ENCODE results near the gene RAD21L1. TPM values are rescaled to one million over a fixed set of nuclear protein-coding genes. Genes with fewer than 3 reads are reported as not detected.

Gene RAD21L1
- total RNA-seq, 1 donor from 2014 or later = not detected

DNA sequence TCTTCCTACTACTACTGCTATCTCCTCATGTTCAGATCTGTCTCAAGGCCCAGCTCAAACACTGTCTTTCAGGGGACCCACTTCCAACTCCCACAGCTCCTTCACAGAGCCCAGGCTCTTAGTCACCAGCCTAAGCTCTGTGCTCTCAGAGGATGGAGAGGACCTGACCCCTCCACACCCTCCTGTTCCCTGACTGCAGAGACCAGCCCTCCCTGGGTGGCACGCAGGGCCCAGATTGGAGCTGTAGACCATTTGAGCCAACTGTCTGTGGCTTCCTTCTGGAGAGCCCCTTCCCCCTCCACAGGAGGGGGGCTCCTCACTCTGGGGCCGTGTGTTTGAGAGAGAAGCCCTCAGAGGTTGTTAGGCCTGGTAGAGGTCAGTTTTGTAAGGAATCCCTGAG is 50.1 kb downstream of the RAD21L1 start:
- Histone ChIP-seq H3K4me1 (ENCODE audit: control insufficient read depth in 3 of 3, insufficient read depth in 3 of 3, low read length in 3 of 3) (peaks cover 10 to 22% (median 11%) of the 10 kb centered on the region in 3 donors), H3K9ac (ENCODE audit: low read depth in 1 of 3, low read length in 3 of 3) (no peak overlapping the region), H3K27me3 (ENCODE audit: control insufficient read depth in 3 of 3, insufficient read depth in 3 of 3, low read length in 3 of 3) (no peaks in the 10 kb centered on the region), H3K36me3 (ENCODE audit: control insufficient read depth in 3 of 3, insufficient read depth in 3 of 3, low read length in 3 of 3) (no peaks in the 10 kb centered on the region), H3K27ac (ENCODE audit: low read depth, low read length) (no peak overlapping the region), H3K9me3 (ENCODE audit: control insufficient read depth in 3 of 3, low read length in 3 of 3) (no peaks in the 10 kb centered on the region), H3K4me3 (ENCODE audit: low read length in 3 of 3) (no peak overlapping the region)

DNA sequence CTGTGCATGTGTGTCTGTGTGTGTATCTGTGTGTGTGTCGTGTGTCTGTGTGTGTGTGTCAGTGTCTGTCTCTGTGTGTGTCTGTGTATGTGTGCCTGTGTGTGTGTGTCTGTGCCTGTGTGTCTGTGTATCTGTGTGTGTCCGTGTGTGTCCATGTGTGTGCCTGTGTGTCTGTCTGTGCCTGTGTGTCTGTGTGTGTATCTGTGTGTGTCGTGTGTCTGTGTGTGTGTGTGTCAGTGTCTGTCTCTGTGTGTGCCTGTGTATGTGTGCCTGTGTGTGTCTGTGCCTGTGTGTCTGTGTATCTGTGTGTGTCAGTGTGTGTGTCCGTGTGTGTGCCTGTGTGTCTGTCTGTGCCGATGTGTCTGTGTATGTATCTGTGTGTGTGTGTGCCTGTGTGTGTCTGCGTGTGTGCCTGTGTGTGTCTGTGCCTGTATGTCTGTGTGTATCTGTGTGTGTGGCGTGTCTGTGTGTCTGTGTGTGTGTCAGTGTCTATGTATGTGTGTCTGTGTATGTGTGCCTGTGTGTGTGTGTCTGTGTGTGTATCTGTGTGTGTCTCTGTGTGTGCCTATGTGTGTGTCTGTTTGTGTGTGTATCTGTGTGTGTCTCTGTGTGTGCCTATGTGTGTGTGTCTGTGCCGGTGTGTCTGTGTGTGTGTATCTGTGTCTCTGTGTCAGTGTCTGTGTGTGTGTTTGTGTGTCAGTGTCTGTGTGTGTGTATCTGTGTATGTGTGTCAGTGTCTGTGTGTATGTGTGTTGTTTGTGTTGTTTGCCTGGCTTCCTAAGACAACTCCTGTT is 51.9 kb downstream of the RAD21L1 start:
- Histone ChIP-seq H3K9me3 (ENCODE audit: control insufficient read depth in 3 of 3, low read length in 3 of 3) (no peaks in the 10 kb centered on the region), H3K27me3 (ENCODE audit: control insufficient read depth in 3 of 3, insufficient read depth in 3 of 3, low read length in 3 of 3) (no peaks in the 10 kb centered on the region), H3K27ac (ENCODE audit: low read depth, low read length) (no peak overlapping the region)

DNA sequence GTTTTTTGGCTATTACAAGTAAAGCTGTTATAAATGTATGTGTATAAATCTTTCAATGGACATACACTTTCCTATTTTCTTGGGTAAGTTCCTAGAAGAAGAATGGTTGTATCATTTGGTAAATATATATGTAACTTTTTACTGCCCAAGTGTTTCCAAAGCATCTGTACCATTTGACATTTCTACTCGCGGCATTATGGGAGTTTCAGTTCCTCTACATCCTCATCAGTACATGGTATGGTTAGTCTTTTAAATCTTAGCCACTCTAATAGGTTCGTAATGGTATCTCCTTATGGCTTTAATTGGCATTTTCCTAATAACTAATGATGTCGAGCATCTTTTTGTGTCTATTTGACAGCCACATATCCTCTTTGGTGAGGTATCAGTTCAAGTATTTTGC is 53.1 kb downstream of the RAD21L1 start:
- Histone ChIP-seq H3K36me3 (ENCODE audit: control insufficient read depth in 3 of 3, insufficient read depth in 3 of 3, low read length in 3 of 3) (no peaks in the 10 kb centered on the region), H3K9me3 (ENCODE audit: control insufficient read depth in 3 of 3, low read length in 3 of 3) (no peaks in the 10 kb centered on the region), H3K27ac (ENCODE audit: low read depth, low read length) (no peak overlapping the region), H3K4me1 (ENCODE audit: control insufficient read depth in 3 of 3, insufficient read depth in 3 of 3, low read length in 3 of 3) (peaks cover 20 to 33% (median 21%) of the 10 kb centered on the region in 3 donors), H3K4me3 (ENCODE audit: low read length in 3 of 3) (no peak overlapping the region), H3K27me3 (ENCODE audit: control insufficient read depth in 3 of 3, insufficient read depth in 3 of 3, low read length in 3 of 3) (no peaks in the 10 kb centered on the region), H3K9ac (ENCODE audit: low read depth in 1 of 3, low read length in 3 of 3) (no peak overlapping the region)

More for the DNA sequence above, 51.9 kb downstream of the RAD21L1 start:
- Histone ChIP-seq H3K36me3 (ENCODE audit: control insufficient read depth in 3 of 3, insufficient read depth in 3 of 3, low read length in 3 of 3) (no peaks in the 10 kb centered on the region), H3K4me3 (ENCODE audit: low read length in 3 of 3) (no peak overlapping the region), H3K4me1 (ENCODE audit: control insufficient read depth in 3 of 3, insufficient read depth in 3 of 3, low read length in 3 of 3) (peaks cover 20 to 33% (median 21%) of the 10 kb centered on the region in 3 donors), H3K9ac (ENCODE audit: low read depth in 1 of 3, low read length in 3 of 3) (no peak overlapping the region)

DNA sequence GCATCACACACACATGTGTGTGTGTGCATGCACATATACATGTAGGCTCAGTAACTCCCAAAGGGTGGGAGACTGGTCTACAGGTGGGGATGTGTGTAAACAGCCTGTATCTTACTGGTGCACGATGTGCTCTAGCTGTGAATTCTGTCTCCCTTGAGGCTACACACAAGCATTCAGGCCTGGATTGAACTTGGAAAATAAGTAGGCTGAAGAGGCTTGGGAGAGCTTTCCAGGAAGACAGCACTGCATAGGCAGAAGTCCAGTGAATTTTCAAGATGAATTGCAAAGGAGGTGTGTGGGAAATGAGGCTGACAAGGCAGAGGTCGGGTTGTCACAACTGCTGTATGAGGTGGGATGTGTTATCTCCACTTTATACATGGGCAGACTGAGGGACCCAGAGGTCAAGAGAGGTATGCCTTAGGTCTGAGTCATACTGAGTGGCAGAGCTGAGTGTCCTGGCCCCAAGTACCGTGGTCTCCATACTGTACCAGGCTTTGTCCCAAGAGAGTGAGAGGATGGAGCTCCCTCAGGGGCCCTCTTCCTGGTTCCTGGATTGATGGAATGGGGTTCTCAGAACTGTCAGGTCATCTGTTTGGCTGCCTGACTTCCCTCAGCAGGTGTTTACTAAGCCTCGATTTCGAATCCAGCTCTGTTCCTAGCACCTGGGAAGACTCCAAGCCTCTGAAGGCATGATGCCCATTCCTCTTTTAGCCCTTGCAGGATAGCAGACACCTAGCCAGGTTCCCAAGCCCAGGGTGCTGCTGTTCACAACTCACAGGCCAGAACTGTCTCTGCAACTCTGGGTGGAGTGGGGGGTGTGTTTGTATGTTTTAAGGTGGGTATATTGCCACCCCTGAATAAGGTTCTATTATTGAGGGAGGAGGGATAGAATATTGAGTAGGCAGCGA is 54.6 kb downstream of the RAD21L1 start:
- Histone ChIP-seq H3K27ac (ENCODE audit: low read depth, low read length) (peak overlapping the region; percentile 63), H3K9ac (ENCODE audit: low read depth in 1 of 3, low read length in 3 of 3) (no peak overlapping the region), H3K9me3 (ENCODE audit: control insufficient read depth in 3 of 3, low read length in 3 of 3) (no peaks in the 10 kb centered on the region), H3K27me3 (ENCODE audit: control insufficient read depth in 3 of 3, insufficient read depth in 3 of 3, low read length in 3 of 3) (no peaks in the 10 kb centered on the region), H3K4me3 (ENCODE audit: low read length in 3 of 3) (no peak overlapping the region), H3K36me3 (ENCODE audit: control insufficient read depth in 3 of 3, insufficient read depth in 3 of 3, low read length in 3 of 3) (no peaks in the 10 kb centered on the region), H3K4me1 (ENCODE audit: control insufficient read depth in 3 of 3, insufficient read depth in 3 of 3, low read length in 3 of 3) (peaks cover 20 to 28% (median 21%) of the 10 kb centered on the region in 3 donors)

DNA sequence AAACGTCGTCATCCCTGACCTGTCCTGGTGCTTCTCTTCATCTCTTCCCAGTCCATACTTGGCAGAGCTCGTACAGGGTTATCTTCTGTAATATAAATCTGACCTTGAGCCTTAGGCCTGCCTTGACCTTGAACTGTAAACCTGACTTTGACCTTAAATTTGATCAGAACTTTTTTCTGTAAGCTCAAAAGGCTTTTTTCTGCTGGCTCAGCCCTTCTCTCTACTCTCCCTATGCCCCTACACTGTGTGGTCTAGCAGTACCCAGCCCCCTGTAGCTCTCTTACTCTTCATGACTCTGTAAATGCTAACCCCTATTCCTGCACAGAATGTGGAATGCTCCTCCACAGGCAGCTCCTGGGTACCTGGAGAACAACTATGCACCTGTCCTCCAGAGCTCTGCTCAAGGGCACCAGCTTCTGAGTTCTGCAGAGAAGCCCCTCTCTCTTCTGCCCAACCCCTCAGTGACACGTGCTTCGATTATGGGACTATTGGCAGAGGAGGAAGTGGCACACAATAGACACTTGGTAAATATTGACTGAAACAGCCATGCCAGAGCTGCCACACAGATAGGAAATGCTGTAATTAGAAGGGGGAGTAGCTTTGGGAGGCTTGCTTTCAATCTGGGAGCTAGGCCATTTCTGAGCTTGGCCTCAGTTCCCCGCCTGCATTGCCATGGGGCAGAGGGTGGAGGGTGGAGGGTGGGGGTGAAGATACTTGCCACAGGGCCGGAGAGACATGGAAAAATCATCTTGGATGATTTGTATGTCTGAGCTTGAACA is 55.6 kb downstream of the RAD21L1 start:
- Histone ChIP-seq H3K4me1 (ENCODE audit: control insufficient read depth in 3 of 3, insufficient read depth in 3 of 3, low read length in 3 of 3) (peaks cover 20 to 28% (median 21%) of the 10 kb centered on the region in 3 donors), H3K9me3 (ENCODE audit: control insufficient read depth in 3 of 3, low read length in 3 of 3) (no peaks in the 10 kb centered on the region), H3K4me3 (ENCODE audit: low read length in 3 of 3) (no peak overlapping the region), H3K9ac (ENCODE audit: low read depth in 1 of 3, low read length in 3 of 3) (peak overlapping the region in 1 of 3 donors; percentile 26), H3K36me3 (ENCODE audit: control insufficient read depth in 3 of 3, insufficient read depth in 3 of 3, low read length in 3 of 3) (no peaks in the 10 kb centered on the region), H3K27me3 (ENCODE audit: control insufficient read depth in 3 of 3, insufficient read depth in 3 of 3, low read length in 3 of 3) (no peaks in the 10 kb centered on the region), H3K27ac (ENCODE audit: low read depth, low read length) (peak overlapping the region; percentile 63)

DNA sequence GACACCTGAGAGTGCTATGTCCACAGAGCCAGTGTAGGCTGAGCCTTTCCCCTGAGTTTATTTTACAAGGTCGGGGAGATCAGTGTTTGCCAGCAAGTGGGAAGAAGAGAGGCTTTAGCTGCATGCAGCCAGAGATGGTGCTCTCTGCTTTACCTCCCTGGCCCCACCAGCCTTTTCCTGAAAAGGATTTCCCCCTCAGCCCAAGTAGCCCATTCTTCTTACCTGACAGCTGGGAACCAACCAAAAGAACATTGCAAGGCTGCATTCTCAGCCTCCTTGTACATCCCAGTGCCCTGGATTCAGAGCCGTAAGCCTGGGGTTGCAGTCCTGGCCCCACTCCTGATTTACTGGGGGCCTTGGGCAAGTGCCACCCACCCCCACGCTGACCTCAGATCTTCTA is 57.1 kb downstream of the RAD21L1 start:
- H3K9ac ChIP-seq (ENCODE audit: low read depth in 1 of 3, low read length in 3 of 3) = no peak overlapping the region
- no peak overlapping the region for H3K27ac ChIP-seq (ENCODE audit: low read depth, low read length)
- peaks cover 21 to 31% (median 22%) of the 10 kb centered on the region in 3 donors for H3K4me1 ChIP-seq (ENCODE audit: control insufficient read depth in 3 of 3, insufficient read depth in 3 of 3, low read length in 3 of 3)
- no peak overlapping the region for H3K4me3 ChIP-seq (ENCODE audit: low read length in 3 of 3)
- H3K36me3 ChIP-seq (ENCODE audit: control insufficient read depth in 3 of 3, insufficient read depth in 3 of 3, low read length in 3 of 3) = no peaks in the 10 kb centered on the region
- no peaks in the 10 kb centered on the region for H3K9me3 ChIP-seq (ENCODE audit: control insufficient read depth in 3 of 3, low read length in 3 of 3)
- no peaks in the 10 kb centered on the region for H3K27me3 ChIP-seq (ENCODE audit: control insufficient read depth in 3 of 3, insufficient read depth in 3 of 3, low read length in 3 of 3)

DNA sequence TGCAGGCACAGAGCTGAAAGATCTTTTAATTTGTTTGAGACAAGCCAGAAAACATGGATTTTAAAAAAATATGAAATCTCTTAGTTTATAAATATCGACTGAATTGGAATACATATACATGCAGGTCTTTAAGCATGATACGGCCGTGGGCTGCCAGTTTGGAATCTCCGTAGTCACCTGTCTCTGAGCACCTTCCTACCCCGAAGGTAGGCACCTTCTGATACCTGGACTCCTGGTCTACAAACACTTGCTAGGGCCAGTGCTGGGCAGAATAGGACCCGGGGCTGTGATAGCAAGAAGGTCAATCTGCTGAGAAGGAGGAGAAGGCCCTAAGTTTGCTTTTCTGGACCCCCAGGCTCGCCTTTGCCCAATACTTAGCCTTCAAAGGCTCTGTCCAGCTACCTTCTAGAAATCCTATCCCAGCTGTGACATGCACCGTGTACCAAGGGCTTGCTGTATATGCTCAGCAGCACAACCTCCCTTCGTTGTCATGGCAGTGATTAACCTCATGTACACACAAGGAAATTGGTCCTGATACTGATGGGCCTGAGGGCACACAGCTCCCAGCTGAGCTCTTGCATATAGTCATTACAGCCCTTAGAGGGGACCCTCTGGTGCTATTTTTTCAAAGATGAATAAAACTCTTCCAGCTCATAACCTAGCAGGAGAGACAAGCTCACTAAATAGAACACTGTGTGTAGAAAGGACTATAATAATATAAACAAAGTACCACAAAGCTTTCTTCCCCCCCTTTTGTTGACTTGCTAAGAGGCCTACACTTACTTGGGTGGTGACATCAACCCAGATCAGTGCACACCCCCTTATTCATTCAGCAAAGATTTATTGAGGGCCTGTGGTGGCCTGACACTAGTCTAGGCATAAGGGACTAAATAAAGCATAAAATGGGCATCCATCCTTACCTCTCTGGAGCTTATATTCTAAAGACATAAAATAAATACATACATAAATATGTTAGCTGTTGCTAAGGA is 58.0 kb downstream of the RAD21L1 start:
- no peak overlapping the region for H3K4me3 ChIP-seq (ENCODE audit: low read length in 3 of 3)
- H3K9ac ChIP-seq (ENCODE audit: low read depth in 1 of 3, low read length in 3 of 3) = no peak overlapping the region
- H3K27ac ChIP-seq (ENCODE audit: low read depth, low read length) = no peak overlapping the region
- no peaks in the 10 kb centered on the region for H3K9me3 ChIP-seq (ENCODE audit: control insufficient read depth in 3 of 3, low read length in 3 of 3)
- no peaks in the 10 kb centered on the region for H3K27me3 ChIP-seq (ENCODE audit: control insufficient read depth in 3 of 3, insufficient read depth in 3 of 3, low read length in 3 of 3)
- no peaks in the 10 kb centered on the region for H3K36me3 ChIP-seq (ENCODE audit: control insufficient read depth in 3 of 3, insufficient read depth in 3 of 3, low read length in 3 of 3)
- H3K4me1 ChIP-seq (ENCODE audit: control insufficient read depth in 3 of 3, insufficient read depth in 3 of 3, low read length in 3 of 3) = peaks cover 21 to 31% (median 25%) of the 10 kb centered on the region in 3 donors

DNA sequence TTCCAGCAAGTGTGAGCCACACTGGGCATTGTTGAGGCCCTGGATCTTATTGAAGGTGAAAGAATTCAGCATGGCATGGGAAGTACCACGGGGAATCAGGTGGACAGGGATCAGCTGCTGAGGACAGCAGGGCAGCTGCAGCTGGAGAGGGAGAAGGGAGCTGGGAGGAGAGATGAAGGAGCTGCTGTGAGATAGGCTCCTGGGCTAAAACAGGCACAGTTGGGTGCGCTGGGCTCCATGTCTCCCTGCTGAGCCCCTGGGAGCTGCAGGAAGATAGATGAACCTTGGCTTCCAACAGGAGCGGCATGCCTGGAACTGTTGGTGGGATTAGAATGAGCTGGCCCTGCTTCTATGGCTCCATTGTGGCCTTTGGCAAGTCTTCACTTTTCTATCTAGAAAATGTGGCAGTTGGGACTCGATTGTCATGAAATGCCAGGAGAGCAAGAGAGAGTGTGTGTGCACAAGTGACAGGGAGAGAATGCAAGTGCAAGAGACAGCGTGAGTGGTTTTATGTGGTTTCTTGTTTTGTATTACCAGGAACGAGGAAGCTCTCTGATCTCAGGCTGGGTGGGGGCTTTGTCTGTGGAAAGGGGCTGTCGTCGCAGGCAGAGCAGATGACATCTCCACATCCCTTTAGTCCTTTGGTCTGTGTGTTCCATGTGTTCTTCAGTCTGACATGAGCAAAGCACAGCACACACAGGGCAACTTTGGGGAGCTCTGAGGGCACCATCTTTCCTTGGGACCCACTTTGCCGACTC is 60.6 kb downstream of the RAD21L1 start:
- no peaks in the 10 kb centered on the region for H3K36me3 ChIP-seq (ENCODE audit: control insufficient read depth in 3 of 3, insufficient read depth in 3 of 3, low read length in 3 of 3)
- no peak overlapping the region for H3K4me3 ChIP-seq (ENCODE audit: low read length in 3 of 3)
- no peaks in the 10 kb centered on the region for H3K27me3 ChIP-seq (ENCODE audit: control insufficient read depth in 3 of 3, insufficient read depth in 3 of 3, low read length in 3 of 3)
- H3K27ac ChIP-seq (ENCODE audit: low read depth, low read length) = no peak overlapping the region
- no peaks in the 10 kb centered on the region for H3K9me3 ChIP-seq (ENCODE audit: control insufficient read depth in 3 of 3, low read length in 3 of 3)
- peaks cover 14 to 18% (median 17%) of the 10 kb centered on the region in 3 donors for H3K4me1 ChIP-seq (ENCODE audit: control insufficient read depth in 3 of 3, insufficient read depth in 3 of 3, low read length in 3 of 3)
- H3K9ac ChIP-seq (ENCODE audit: low read depth in 1 of 3, low read length in 3 of 3) = no peak overlapping the region
